Measurements from ENCODE around the gene OPN1MW.
"Not testable (repeated sequence)": the region's sequence is repeated elsewhere in the genome, so short reads cannot be mapped to it uniquely, and the experiment has no call there.

GRCh38 chrX:154182296-154182695 lies at the start of gene OPN1MW:
- TF ChIP-seq NFYB (CRISPR knock-in tag; conservative IDR thresholded peaks at IDR 0.05; ENCODE audit: low read depth); ZNF281 (CRISPR knock-in tag; IDR thresholded peaks at IDR 0.05); CTCF (IDR thresholded peaks at IDR 0.05); ATF1 (CRISPR knock-in tag; IDR thresholded peaks at IDR 0.05); HMGA2 (CRISPR knock-in tag; IDR thresholded peaks at IDR 0.05); NR2C2 (CRISPR knock-in tag; IDR thresholded peaks at IDR 0.05); CREB1 (CRISPR knock-in tag; IDR thresholded peaks at IDR 0.05); NR1H2 (CRISPR knock-in tag; IDR thresholded peaks at IDR 0.05); ZNF263 (CRISPR knock-in tag; IDR thresholded peaks at IDR 0.05; ENCODE audit: low read depth); ZNF121 (CRISPR knock-in tag; IDR thresholded peaks at IDR 0.05); STAT6 (CRISPR knock-in tag; conservative IDR thresholded peaks at IDR 0.05; ENCODE audit: low read depth): not testable (repeated sequence)
